GM21786 (cell line): ENCODE data around the gene ULBP2.
A peak's percentile ranks its signal among the peaks of the same experiment; 100 is the strongest.
"Not testable (repeated sequence)": the region's sequence is repeated elsewhere in the genome, so short reads cannot be mapped to it uniquely, and the experiment has no call there.

ENCODE experiments used
- ATAC-seq: cut with Tn5 transposase; IDR thresholded peaks from one replicate; pipeline ENCODE4 v1.9.1; 2021; ENCODE audit not compliant: unreplicated experiment

Gene ULBP2

DNA sequence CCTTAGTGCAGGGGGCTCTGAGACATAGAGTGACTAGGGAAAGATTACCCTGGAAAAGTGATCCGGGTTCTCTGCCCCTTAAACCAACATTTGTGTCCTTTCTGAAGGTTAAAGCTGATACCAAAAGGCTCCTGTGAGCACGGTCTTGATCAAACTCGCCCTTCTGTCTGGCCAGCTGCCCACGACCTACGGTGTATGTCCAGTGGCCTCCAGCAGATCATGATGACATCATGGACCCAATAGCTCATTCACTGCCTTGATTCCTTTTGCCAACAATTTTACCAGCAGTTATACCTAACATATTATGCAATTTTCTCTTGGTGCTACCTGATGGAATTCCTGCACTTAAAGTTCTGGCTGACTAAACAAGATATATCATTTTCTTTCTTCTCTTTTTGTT lies 6.8 kb downstream of the ULBP2 start:
- ATAC-seq: no peak

DNA sequence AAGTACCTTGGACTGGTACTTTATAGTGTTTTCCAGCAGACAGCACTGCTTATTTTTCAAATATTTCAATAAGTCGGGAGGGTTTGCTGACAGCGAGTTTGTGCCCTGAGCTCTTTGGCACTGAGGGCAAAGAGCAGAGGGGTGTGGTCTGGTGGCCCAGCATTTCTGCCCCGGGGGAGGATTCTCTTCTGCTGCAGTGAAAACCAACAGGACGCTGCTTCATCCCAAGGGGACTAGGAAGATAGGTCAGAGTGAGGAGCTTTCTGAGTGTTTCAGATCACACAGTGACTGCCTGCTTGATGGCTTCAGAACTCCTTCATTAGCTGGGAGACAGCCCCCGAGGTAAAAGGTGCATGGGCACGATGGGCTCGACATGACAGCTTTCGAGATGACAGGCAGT lies 8.6 kb downstream of the ULBP2 start:
- no peak for ATAC-seq

DNA sequence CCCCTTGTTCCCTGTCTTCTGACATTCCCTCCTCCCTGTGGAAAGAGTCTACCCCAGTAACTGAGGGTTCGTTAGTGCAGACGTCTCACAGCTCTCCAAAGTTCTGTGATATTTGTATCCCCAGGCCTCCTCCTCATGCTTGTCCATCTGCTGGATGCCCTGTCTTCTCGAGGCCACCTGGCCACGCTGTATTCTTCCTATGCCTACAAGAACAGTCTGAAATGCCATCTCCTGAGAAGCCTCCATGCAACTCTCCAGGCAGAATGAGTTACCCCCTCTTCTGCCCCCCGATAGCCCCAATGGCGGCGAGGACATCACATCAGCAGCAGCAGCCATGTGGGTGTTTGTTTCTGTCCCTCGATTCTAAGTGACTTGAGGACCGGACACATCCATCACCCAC lies 9.3 kb downstream of the ULBP2 start:
- ATAC-seq: no peak

DNA sequence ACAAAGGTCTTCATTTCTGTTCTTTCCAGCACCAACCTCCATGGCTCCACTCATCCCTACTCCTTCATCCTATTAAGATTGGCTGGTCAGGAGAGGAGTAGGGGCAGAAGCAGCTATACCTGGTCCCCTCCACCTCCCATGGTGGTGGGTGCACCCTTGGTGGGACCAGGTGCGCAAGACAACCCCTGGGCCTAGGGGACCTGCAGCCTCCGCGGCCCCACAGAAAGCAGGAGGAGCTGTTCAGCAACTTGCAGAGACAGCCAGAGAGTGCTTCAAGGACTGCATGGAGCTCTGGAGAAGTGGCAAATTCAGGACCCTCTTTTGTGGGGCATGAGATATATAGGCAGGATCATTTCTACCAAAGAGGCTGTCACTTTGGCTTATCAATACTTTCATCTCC lies 9.8 kb downstream of the ULBP2 start:
- ATAC-seq: no peak

DNA sequence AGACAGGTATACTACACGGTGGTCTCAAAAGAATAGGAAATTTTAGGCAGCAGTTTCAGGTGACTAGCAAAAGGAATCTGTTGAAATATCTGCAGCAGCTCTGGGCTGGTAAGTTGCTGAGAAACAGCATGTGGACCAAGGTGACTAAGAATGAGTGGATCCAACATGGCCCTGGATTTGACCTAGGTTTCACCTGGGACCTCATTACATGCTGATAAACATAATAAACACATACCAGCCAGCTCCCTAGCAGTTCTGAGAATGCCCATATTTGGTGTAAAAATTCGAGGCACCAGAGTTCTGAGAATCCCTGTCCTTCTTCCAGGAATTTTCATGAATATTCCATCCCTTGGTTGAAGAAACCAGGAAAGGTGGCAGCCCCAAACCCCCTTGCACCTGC lies 11.6 kb downstream of the ULBP2 start:
- ATAC-seq: not testable (repeated sequence)

DNA sequence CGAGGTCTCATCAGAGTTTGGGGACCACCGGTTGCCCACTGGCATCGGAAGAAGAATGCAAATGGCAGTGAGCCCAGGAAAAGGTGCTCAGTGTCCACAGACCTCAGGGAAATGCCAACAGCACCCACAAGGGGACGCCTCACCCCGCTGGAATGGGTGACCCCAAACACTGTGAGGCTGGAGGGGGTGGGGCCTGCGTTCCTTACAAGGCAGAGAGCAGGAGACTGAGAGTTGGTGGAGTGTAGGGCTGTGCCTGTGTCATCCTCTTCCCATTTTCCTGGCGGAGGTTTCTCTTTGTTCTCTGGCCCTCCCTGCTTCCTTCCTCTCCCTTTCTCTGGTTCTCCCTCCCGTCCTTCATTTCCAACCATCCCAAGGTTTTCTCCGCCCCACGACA lies 12.1 kb downstream of the ULBP2 start:
- not testable (repeated sequence) for ATAC-seq

DNA sequence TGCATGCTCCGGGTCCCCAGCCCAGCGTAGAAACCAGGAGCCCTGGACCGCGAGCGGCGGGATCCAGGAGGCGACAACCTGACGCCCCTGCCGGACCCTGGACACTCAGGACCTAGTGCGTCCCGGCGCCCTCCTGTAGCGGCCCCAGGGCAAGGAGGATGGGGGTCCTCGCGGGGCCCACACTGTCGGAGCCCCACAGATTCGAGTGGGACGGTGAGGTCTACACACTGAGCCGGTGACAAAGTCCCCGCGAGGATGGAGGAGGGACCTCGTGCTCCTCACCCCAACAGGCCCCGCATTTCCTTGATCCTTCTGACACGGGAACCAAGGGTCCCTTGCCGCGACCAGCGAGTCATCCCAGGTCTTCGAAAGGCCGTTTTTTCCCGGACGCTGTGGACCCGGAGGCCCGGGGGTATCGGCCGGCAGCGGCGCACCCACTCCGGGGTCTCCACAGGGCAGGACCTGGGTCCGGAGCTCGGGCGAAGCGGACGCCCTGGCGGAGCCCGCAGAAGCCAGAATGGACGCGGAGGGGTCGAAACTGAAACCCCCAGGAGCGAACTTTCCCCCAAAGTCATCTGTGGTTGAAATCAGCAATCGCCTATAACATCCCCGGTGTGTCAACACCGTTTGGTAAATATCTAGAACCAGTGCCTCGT lies 12.6 kb downstream of the ULBP2 start:
- not testable (repeated sequence) for ATAC-seq

DNA sequence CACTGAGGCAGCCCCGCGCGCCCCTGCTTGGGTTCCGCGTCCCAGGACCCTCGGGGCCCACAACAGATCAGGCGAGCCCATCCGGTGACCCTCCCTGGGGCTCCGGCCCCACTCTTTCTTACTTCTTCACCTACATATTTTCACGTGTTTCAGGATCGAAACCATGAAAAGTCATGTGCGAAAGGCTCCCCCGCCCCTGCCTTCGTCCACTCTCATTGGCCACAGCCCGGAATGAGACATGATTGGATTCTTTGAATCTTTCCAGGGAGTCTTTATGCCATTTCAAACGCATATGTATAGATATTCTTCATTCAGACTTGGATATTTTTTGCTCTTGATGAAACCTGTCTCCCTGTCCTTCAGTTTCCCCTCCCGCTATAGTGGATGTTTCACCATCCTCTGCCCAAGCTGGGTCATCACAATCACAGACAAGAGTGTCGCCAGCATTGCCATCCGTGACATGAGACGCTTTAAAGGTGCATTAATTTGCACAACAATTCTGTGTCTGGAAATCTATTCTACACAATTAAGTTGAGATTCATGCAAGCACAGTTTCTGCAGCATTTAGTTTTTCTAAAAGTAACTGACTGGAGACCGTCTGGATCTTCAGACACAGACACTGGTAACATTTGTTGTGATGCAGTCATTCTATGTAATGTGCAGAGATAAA lies 13.3 kb downstream of the ULBP2 start:
- ATAC-seq: not testable (repeated sequence)

DNA sequence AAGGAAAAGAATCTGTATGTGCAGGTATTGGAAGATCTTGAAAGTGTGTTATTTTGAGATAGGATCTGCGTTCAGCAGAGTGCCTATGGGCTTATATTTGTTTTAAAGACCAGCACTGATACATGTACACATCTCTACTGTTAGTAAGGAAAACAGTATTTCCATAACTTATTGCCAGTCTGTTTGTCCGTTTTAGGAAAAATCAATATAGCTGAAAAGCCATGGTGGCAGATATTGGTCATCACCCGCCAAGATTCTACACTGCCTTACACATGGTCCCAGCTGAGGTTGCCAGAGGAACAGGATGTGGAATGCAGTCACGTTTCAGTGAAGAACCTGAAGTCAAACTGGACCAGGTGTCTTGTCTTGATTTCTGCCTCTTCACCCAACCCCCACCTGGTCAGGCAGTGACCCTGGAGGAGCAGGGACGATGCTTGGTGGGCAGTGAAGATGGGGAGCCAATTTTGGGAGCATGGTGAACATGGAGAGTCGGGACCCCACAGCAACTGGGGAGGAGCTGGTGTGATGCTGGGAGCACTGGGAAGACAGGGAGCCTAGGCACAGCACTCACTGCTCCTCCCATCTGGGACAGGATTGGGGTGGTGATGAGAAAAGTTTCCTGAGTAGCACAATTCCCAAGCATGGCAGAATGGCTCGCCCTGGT lies 14.0 kb downstream of the ULBP2 start:
- ATAC-seq: not testable (repeated sequence)

DNA sequence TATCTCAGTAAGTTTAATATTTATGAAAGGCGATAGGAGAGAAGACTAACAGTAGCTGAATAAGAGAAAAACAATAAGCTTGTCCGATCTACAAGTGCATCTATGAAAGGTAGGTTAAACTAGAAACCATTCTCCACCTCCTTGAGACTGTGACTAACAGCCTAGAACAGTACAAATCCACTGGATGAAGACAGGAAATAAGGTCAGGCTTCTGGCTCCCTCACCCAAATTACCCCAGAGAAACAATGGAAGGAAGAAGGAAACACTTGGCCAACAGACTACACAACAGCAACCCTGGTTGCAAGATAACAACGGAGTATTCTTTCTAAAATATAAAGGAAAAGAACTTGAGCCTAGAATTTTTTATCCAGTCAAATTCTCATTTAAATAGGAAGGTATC lies 16.3 kb downstream of the ULBP2 start:
- not testable (repeated sequence) for ATAC-seq

DNA sequence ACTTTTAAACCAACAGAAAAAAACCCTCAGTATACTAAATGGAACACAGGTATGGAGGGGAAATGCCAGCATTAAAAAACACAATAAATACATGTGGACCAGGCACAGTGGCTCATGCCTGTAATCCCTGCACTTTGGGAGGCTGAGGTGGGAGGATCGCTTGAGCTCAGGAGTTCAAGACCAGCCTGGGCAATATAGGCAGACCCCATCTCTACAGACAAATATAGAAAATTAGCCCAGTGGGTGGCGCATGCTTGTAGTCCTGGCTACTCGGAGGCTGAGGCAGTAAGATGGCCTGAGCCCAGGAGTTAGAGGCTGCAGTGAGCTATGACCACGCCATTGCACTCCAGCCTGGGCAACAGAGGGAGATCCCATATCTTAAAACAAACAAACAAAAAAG lies 18.0 kb downstream of the ULBP2 start:
- ATAC-seq: not testable (repeated sequence)

DNA sequence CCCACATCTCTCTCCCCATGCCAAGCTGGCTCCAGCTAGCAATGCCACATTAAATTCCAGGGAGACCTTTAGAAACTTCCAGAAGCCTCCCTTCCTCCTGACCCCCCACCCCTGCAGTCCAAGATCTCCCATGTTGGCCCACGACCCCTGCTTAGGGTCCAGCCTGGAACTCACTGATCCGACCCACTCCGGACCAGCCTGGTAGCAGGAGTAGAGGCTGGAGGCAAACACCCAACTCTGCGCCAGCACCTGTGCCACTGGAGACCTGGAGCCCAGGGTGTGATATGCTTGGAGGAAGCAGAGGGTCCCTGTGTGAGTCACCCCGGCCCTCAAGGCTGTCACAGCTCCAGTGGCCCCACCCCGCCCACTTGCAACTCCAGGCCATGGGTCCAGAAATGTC lies 18.7 kb downstream of the ULBP2 start:
- no peak for ATAC-seq

DNA sequence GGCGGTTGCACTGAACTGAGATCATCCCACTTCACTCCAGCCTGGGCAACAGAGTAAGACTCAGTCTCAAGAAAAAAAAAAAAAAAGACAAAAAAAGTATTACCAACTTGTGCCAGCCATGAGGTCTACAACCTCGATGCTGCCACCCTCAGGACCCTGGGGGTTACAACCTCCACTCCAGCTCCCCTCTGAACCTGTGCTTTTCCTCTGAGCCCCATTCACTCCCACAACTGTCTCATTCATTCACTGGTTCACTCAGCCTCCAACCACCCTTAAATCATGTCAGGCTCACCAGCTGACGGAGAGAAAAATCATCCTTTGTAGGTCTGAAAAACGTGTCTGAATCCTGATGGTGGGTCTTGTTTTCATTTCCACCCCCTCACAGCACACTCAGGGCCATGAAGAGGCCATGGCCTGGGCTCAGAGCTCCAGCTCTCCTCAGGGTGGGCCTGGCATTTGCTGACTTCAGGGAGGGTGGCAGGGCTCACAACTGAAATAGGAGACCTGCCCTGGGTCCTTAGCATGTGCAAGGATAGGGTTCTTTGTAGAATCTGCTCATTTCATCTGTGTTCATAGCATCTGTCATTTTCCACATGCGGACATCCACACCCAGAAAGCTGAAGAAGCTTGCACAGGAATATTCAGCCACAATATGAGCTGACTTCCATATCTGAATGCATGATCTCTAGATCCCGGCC lies 20.1 kb downstream of the ULBP2 start:
- no peak for ATAC-seq

DNA sequence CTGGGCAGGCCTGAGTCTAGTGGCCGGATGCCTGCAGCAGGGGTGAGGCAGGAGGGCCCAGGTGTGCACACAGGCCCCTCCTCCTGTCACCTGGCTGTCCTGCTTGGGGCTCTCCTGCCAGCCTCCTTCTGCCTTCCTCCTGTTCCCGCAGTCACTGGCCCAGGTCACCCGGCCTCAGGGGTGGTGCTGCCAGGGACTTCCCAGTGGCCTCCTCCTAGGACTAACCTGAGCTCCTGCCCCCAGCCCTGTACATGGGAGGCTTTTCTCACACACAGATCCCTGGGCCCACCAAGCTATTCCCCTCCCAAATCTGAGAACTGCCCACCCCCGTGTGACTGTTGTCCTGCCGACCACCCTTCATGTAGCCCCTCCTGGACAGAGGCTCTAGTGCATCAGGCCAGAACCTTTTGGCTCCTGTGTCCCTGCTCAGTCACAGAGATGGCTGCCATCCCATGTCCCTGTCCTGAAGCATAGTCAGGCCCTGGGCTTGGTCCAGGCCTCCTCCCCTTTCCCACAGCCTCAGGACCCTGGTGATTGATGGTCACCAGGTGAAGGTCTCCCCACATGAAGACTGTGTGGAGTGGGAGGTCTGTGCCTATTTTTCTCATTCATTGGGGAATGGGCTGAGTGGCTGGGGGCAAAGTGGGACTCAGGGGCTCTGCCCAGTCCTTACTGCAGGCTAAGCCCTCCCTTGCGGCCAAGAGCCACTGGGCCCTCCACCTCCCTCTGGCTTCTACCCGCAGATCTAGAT lies 20.8 kb downstream of the ULBP2 start:
- ATAC-seq: peak; percentile 24

DNA sequence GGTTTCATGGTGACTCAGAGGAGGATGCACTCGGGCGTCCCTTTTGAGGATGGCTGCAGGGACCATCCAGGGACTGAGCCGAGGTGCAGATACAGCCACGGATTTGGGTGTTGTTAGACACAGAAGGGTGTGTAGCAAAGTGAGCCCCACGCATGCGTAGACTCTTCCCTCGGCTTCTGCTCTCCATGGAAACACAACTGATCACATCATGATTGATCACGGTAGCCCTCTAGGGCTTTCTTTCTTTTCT lies 21.3 kb downstream of the ULBP2 start:
- no peak for ATAC-seq

DNA sequence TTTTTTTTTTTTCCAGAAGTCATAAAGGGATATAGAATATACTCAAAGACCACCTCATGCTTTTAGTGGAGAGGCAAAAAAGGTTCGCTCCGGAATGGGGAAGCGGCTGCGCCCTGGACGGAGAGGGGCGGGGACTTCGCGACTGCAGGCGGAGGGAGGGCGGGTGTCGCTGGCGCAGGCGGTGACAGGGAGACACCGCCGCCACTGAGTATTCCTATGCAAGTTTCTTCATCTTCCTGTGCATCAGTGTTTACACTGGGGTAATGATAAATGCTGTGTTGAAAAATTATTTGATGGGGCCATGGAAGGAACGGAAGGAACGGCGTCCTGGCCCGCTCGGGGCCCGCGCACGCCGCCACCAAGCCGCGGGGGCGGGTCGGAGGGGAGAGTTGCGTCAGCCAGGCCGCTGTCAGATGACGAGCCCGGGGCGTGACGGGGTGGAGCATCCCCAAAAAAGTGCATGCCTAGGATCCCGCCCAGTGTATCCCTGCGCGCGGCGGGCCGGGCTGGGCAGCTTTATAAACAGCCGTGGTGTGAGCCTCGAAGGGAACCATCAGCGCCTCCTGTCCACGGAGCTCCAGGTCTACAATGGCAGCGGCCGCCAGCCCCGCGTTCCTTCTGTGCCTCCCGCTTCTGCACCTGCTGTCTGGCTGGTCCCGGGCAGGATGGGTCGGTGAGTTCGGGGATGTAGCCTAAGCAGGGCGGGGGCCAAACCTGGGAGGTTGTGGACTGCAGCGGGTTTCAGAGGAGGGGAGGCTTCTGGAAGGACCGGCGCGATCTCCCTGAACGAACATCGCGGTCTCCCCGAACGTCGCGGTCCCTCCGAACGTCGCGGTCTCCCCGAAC lies 21.9 kb downstream of the ULBP2 start, which contains the start of gene ULBP1:
ULBP1 (plus strand) TSS at position 482 of the 846 bp plus-strand sequence; CDS start at position 589, 107 bp downstream.
- peak; percentile 42 for ATAC-seq

DNA sequence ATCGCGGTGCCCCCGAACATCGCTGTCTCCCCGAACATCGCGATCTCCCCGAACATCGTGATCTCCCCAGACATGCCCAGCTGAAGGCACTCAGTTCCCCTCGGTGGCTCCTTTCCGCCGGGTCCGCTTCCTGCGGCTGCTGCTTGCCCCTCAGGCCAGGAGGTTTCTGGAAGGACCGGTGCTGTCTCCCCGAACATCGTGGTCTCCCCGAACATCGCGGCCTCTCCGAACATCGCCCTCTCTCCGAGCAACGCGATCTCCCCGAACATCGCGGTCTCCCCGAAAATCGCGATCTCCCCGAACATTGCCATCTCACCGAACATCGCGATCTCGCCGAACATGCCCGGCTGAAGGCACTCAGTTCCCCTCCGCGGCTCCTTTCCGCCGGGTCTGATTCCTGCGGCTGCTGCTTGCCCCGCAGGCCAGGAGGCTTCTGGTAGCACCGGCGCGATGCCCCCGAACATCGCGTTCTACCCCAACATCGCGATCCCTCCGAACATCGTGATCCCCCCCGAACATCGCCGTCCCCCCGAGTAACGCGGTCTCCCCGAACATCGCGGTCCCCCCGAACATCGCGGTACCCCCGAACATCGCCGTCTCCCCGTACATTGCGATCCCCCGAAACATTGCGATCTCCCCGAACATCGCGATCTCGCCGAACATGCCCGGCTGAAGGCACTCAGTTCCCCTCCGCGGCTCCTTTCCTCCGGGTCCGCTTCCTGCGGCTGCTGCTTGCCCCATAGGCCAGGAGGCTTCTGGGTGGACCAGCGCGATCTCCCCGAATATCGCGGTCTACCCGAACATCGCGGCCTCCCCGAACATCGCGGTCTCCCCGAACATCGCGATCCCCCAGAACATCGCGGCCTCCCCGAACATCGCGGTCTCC lies 22.7 kb downstream of the ULBP2 start:
- ATAC-seq: no peak

DNA sequence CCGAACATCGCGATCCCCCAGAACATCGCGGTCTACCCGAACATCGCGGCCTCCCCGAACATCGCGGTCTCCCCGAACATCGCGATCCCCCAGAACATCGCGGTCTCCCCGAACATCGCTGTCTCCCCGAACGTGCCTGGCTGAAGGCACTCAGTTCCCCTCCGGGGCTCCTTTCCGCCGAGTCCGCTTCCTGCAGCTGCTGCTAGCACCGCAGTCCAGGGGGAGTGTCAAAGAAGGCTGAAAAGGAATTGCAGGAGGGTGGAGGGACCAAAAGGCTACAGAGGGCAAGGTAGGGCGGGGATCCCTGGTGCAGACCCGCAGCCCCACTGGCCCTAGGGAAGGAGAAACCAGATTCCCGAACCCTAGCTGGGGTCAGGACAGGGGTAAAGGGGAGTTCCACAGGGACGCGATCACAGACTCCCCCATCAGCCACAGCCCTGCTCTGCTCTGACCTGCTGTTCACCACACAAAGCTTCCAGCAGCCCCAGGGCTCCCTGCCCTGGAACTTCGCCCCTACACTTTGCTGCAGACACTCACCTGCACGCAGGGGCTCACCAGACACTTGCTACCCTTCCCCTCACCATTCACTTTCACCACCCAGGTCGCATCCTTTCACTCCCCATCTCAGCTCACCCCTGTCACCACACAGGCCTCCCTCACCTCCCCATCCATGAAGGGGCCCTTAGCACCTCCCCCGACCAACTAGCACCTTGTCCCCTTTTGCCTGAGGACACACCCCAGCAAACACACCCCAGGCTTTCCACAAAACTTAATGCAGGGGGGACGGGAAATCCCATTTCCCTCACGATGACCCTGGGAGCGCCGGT lies 23.6 kb downstream of the ULBP2 start:
- ATAC-seq: no peak
